Neural cell (in vitro differentiated cells): ENCODE data around the gene IGLL5. TPM values are rescaled to one million over a fixed set of nuclear protein-coding genes. Genes with fewer than 3 reads are reported as not detected.

ENCODE experiments used
- H2AFZ ChIP-seq: fragments of 200-600, 300-800 bp; sonication (generic), shearing (Covaris generic); 2 replicates; pipeline ENCODE4 v1.6.0; 2014; ENCODE audit warnings: low read depth, mild to moderate bottlenecking, antibody characterized with exemption, low read length, moderate library complexity
- H3F3A ChIP-seq: fragments of 200-600 bp; shearing (Covaris generic); 2 replicates; pipeline ENCODE4 v1.6.1; 2016; ENCODE audit warnings: mild to moderate bottlenecking, moderate library complexity, mixed read lengths, antibody characterized with exemption, low read length; ENCODE audit not compliant: insufficient read depth, poor library complexity, severe bottlenecking
- H3K27ac ChIP-seq: fragments of 200-600, 300-800 bp; sonication (generic), shearing (Covaris generic); 2 replicates; pipeline ENCODE4 v1.5.1; 2014; ENCODE audit warnings: mild to moderate bottlenecking, low read length, moderate library complexity
- H3K27me3 ChIP-seq: fragments of 300-800, 200-600 bp; sonication (generic), shearing (Covaris generic); 2 replicates; pipeline ENCODE4 v1.6.0; 2014; ENCODE audit warnings: mild to moderate bottlenecking, low read depth, low read length, moderate library complexity; ENCODE audit not compliant: insufficient read depth
- H3K36me3 ChIP-seq: fragments of 300-800, 200-600 bp; sonication (generic), shearing (Covaris generic); 2 replicates; pipeline ENCODE4 v1.5.1; 2014; ENCODE audit warnings: mild to moderate bottlenecking, antibody characterized with exemption, low read length, moderate library complexity; ENCODE audit not compliant: insufficient read depth
- H3K4me2 ChIP-seq: fragments of 300-800, 200-600 bp; sonication (generic), shearing (Covaris generic); 2 replicates; pipeline ENCODE4 v1.6.0; 2014; ENCODE audit warnings: mild to moderate bottlenecking, low read length
- H3K4me3 ChIP-seq: fragments of 300-800, 200-600 bp; sonication (generic), shearing (Covaris generic); 2 replicates; pipeline ENCODE4 v1.5.1; 2014; ENCODE audit warnings: mild to moderate bottlenecking, low read length, moderate library complexity
- H3K79me2 ChIP-seq: fragments of 200-600 bp; shearing (Covaris generic); replicated peaks from 2 replicates; pipeline ENCODE4 v1.6.0; 2014; ENCODE audit warnings: mild to moderate bottlenecking, low read length, moderate library complexity; ENCODE audit not compliant: insufficient read depth
- H3K9ac ChIP-seq: fragments of 300-800, 200-600 bp; sonication (generic), shearing (Covaris generic); 2 replicates; pipeline ENCODE4 v1.6.1; 2016; ENCODE audit warnings: mild to moderate bottlenecking, low read length, mixed read lengths
- H3K9me2 ChIP-seq: fragments of 200-600 bp; shearing (Covaris generic); 2 replicates; pipeline ENCODE4 v1.6.1; 2016; ENCODE audit warnings: mild to moderate bottlenecking, low read length, mixed read lengths; ENCODE audit not compliant: insufficient read depth
- H3K9me3 ChIP-seq: fragments of 200-600, 300-800 bp; sonication (generic), shearing (Covaris generic); 2 replicates; pipeline ENCODE4 v1.6.1; 2016; ENCODE audit warnings: mild to moderate bottlenecking, mixed run types, low read length, moderate library complexity, mixed read lengths
- H4K20me1 ChIP-seq: fragments of 200-600 bp; shearing (Covaris generic); 2 replicates; pipeline ENCODE4 v1.6.1; 2016; ENCODE audit warnings: mild to moderate bottlenecking, mixed run types; ENCODE audit not compliant: insufficient read depth
- CTCF ChIP-seq: fragments of 450-650 bp; IDR thresholded peaks from 2 replicates; pipeline ENCODE4 v1.5.1; 2014; ENCODE audit warnings: antibody characterized with exemption, mild to moderate bottlenecking, moderate library complexity; ENCODE audit not compliant: poor library complexity, severe bottlenecking
- EP300 ChIP-seq: fragments of 450-650 bp; conservative IDR thresholded peaks from 2 replicates; pipeline ENCODE4 v1.6.1; 2014; ENCODE audit warnings: antibody characterized with exemption, mild to moderate bottlenecking, moderate library complexity; ENCODE audit not compliant: poor library complexity, severe bottlenecking
- EZH2 ChIP-seq: fragments of 200-600, 300-800 bp; shearing (Covaris generic), sonication (generic); IDR thresholded peaks from 2 replicates; pipeline ENCODE4 v1.6.1; 2014; ENCODE audit warnings: antibody characterized with exemption, low read length, borderline replicate concordance, mild to moderate bottlenecking; ENCODE audit not compliant: insufficient read depth, poor library complexity, severe bottlenecking
- MXI1 ChIP-seq: fragments of 450-650 bp; conservative IDR thresholded peaks from 2 replicates; pipeline ENCODE4 v1.6.1; 2014; ENCODE audit warnings: antibody characterized with exemption, mild to moderate bottlenecking; ENCODE audit not compliant: poor library complexity, severe bottlenecking
- POLR2AphosphoS5 ChIP-seq: IDR thresholded peaks from 2 replicates; pipeline ENCODE4 v1.6.1; 2012
- RAD21 ChIP-seq: fragments of 450-650 bp; conservative IDR thresholded peaks from 2 replicates; pipeline ENCODE4 v1.6.1; 2014; ENCODE audit warnings: antibody characterized with exemption, mild to moderate bottlenecking, moderate library complexity
- REST ChIP-seq: IDR thresholded peaks from 2 replicates; pipeline ENCODE4 v1.6.1; 2012; ENCODE audit warnings: borderline replicate concordance
- SMC3 ChIP-seq: fragments of 450-650 bp; conservative IDR thresholded peaks from 2 replicates; pipeline ENCODE4 v1.6.1; 2014; ENCODE audit warnings: antibody characterized with exemption, mild to moderate bottlenecking, moderate library complexity; ENCODE audit not compliant: poor library complexity
- TAF1 ChIP-seq: IDR thresholded peaks from 2 replicates; pipeline ENCODE4 v1.6.1; 2012; ENCODE audit warnings: low read depth
- polyA plus RNA-seq: library from polyadenylated mRNA; depleted of rRNA; stranded (reverse); fragments of >200 nt; gene quantifications from 2 replicates; pipeline ENCODE4 v1.2.3, GENCODE V29; 2014

IGLL5 gene
- polyA plus RNA-seq, 1 donor from 2014 or later = 0.19 TPM

GRCh38 chr22:22935056-22935545, 47.5 kb downstream of the IGLL5 start:
- Histone ChIP-seq H3F3A (no peaks in the 10 kb centered on the region), H3K9me2 (no peaks in the 10 kb centered on the region), H3K4me3 (no peak overlapping the region), H3K36me3 (no peaks in the 10 kb centered on the region), H3K27me3 (no peaks in the 10 kb centered on the region), H3K9ac (no peak overlapping the region), H2AFZ (no peak overlapping the region), H4K20me1 (no peaks in the 10 kb centered on the region), H3K9me3 (no peaks in the 10 kb centered on the region), H3K4me2 (no peak overlapping the region), H3K27ac (no peak overlapping the region), H3K79me2 (no peaks in the 10 kb centered on the region)
- TF ChIP-seq EP300 (no peak), SMC3 (no peak)

GRCh38 chr22:22935546-22936157, 48.0 kb downstream of the IGLL5 start:
- TF ChIP-seq MXI1 (no peak), REST (no peak), CTCF (no peak), EP300 (no peak), TAF1 (no peak), EZH2 (no peak), SMC3 (no peak), POLR2AphosphoS5 (no peak), RAD21 (no peak)
- Histone ChIP-seq H2AFZ (no peak overlapping the region), H3K4me2 (no peak overlapping the region), H3K27ac (no peak overlapping the region), H3K36me3 (no peaks in the 10 kb centered on the region), H4K20me1 (no peaks in the 10 kb centered on the region), H3K9me3 (no peaks in the 10 kb centered on the region), H3K9me2 (no peaks in the 10 kb centered on the region), H3F3A (no peaks in the 10 kb centered on the region), H3K79me2 (no peaks in the 10 kb centered on the region), H3K9ac (no peak overlapping the region), H3K27me3 (no peaks in the 10 kb centered on the region), H3K4me3 (no peak overlapping the region)
